AG10803 (cell line): Measurements from ENCODE around the gene RTL3.
A peak's percentile ranks its signal among the peaks of the same experiment; 100 is the strongest.

ENCODE experiments used
- DNase-seq: peaks from one replicate; pipeline ENCODE4 v3.0.0; 2010; ENCODE audit warnings: low read depth
- H3K4me3 ChIP-seq: 2 replicates; pipeline ENCODE4 v1.5.1; 2011; ENCODE audit warnings: mild to moderate bottlenecking, low read length, control low read depth
- TF ChIP-seq, protein P1 (sequence below): conservative IDR thresholded peaks from 2 replicates; pipeline ENCODE4 v1.5.1; 2011; ENCODE audit warnings: mild to moderate bottlenecking, low read length, control low read depth, inconsistent platforms

Gene RTL3

DNA sequence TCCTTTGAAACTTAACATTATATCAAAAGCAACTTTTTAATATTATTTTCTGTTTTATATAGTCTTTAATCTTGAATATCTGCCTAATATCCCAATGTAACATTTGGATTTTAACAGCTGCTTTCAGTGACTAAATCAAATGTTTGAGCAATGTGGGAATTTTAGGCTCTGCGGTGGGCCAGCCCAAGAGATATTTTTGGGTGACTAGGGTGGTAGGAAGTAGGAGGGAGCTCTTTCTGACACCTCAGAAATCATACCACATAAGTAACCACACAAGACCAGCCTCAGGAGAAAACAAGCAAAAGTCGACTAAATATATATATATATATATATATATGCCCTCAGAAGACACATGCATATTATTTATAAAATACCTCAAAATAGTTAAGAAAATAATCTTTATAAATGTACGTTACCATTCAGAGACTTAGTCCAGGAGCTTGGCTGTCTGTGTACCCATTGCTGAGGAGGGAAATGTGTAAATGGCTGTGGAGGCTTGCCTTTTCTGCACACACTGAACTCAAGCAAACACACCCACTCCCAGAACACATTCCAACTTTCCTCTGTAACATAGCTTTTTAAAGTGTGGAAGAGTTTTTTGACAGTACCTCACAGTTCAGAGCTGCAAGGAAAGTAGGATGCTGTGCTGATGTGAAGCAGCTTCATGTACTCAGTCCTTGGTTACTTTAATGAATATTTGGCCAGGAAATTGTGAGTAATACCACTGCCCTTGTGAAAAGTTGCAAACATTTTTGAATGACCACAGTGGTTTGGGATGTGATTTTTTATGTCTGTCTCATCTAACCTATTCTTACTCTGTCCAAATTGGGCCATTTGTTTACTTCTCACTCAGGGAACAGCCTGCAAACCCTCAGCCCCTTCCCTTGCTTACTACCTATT is at the start of gene RTL3:
RTL3 (minus strand) TSS at position 484 of the 900 bp plus-strand sequence. CDS start 908 bp downstream, outside the sequence.
- TF ChIP-seq, protein P1, sequence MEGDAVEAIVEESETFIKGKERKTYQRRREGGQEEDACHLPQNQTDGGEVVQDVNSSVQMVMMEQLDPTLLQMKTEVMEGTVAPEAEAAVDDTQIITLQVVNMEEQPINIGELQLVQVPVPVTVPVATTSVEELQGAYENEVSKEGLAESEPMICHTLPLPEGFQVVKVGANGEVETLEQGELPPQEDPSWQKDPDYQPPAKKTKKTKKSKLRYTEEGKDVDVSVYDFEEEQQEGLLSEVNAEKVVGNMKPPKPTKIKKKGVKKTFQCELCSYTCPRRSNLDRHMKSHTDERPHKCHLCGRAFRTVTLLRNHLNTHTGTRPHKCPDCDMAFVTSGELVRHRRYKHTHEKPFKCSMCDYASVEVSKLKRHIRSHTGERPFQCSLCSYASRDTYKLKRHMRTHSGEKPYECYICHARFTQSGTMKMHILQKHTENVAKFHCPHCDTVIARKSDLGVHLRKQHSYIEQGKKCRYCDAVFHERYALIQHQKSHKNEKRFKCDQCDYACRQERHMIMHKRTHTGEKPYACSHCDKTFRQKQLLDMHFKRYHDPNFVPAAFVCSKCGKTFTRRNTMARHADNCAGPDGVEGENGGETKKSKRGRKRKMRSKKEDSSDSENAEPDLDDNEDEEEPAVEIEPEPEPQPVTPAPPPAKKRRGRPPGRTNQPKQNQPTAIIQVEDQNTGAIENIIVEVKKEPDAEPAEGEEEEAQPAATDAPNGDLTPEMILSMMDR, result no peak
- DNase-seq, result peak; percentile 90

GRCh38 chrX:78708816-78709215 is 49.7 kb upstream of the RTL3 start:
- TF ChIP-seq, protein P1, result no peak
- DNase-seq, result peak; percentile 64
- no peak overlapping the region for H3K4me3 ChIP-seq

More for the DNA sequence above, at the start of gene RTL3:
- H3K4me3 ChIP-seq, result no peak within 1 kb of the TSS

DNA sequence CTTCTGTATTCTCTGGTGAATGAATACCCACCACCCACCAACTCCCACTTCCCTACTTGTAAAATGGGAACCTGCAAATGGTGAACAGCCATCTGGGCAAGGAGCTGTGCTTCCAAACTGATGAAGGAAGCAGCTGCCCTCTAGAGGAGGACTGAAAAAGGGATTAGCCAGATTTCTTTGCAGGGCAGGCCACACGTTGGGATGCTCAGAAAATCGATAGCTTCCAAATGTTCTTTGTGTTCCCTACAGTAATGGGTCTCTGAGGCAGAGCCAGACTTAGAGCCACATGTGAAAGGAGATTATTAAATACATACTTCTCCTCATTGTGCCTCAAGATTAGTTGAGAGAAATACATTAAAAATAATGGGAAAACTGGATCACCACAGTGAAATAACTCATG is 49.1 kb upstream of the RTL3 start:
- TF ChIP-seq, protein P1, result peak; percentile 60
- no peak overlapping the region for H3K4me3 ChIP-seq
- peak; percentile 48 for DNase-seq

DNA sequence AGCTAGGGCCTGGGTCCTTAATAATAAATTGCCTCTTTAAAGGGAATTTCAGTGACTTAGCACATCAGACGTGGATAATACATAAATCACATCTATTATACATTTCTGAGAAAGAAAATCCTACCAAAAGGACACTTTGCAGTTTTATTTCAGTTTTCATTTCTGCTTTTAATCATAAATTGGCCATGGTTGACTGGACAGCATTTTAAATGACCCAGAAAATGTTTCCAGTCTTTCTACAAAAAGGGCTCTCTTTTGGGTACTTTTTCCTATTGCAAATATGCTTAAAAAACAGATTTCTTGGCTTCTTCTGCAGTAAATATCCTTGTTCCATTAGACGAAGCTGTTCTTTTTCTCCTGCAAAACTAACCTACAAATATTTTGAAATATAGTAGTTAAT is 46.9 kb upstream of the RTL3 start:
- DNase-seq, result no peak
- TF ChIP-seq, protein P1, result no peak
- H3K4me3 ChIP-seq, result no peak overlapping the region

DNA sequence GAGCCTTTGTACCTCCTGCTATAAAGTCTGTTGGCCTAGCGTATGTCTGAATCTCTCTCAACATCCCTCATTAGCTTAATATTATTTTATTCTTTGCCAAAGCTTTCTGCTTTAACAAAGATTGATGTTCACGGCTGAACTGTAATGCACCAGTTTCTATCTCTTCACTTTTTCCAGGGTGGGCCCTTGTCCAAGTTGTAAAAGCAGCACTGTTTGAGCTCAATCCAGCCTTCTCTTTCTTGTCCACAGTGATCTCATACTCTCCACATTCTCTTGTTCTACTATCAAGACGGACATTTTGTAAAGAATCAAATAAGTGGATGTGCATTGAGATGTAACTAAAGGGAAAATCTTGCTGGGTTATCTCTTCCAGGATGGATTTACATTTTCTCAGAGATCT is 34.4 kb upstream of the RTL3 start:
- DNase-seq, result no peak
- H3K4me3 ChIP-seq, result no peak overlapping the region
- TF ChIP-seq, protein P1, result no peak

DNA sequence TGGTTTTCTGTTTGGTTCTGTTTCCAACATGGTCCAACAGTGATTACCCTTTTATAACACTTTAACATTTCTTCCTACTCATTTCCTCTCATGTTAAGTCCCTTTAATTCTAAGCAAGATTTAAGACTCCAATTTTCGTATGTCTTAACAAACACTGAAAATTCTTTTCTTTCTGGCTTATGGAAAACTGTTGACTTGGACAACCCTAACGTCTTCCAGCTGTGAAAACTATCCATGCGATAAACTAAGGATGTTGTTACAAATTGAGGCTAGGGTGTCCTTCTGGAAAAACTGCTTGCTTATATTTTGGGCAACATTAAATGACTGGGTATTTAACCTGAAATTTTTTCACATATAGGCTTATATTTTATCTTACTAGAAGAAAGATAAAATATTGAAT is 33.9 kb upstream of the RTL3 start:
- DNase-seq, result no peak
- no peak overlapping the region for H3K4me3 ChIP-seq
- TF ChIP-seq, protein P1, result no peak

DNA sequence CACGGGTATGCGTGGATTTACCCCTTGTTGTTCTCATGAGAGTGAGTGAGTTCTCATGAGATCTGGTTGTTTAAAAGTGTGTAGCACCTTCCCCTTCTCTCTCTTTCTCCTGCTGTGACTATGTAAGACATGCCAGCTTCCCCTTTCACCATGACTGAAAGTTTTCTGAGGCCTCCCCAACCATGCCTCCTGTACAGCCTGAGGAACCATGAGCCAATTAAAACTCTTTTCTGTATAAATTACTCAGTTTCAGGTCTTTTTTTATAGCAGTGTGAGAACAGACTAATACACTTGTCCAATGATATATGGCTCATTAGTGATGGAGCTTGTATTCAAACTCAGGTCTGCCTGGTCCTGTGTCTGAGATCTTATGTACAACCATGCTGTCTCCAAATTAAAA is 28.5 kb upstream of the RTL3 start:
- TF ChIP-seq, protein P1, result no peak
- H3K4me3 ChIP-seq, result no peak overlapping the region
- no peak for DNase-seq
